Left lobe of liver (tissue), 2 donors: Measurements from ENCODE around the gene ZNF583. TPM values are rescaled to one million over a fixed set of nuclear protein-coding genes. Genes with fewer than 3 reads are reported as not detected.

Source experiments
- ATAC-seq: fragments of 200-7000 bp; cut with Tn5 transposase; one replicate; pipeline ENCODE4 v1.9.1; 2020; ENCODE audit warnings: mild to moderate bottlenecking, moderate library complexity
- DNase-seq: peaks from one replicate; pipeline ENCODE4 v3.0.0-alpha.2; 2020; ENCODE audit warnings: low spot score
- total RNA-seq: library from RNA; stranded (reverse); gene quantifications from one replicate; pipeline ENCODE4 v1.2.1, GENCODE V29; 2021
- donor health status: DM: no; HTN: no; CAD: no; lungs with moderate emphysema.
- donor health status: DM: no; HTN: yes; CAD: no.

ZNF583 gene
- total RNA-seq, 1 donor from 2014 or later: 1.1 TPM

DNA sequence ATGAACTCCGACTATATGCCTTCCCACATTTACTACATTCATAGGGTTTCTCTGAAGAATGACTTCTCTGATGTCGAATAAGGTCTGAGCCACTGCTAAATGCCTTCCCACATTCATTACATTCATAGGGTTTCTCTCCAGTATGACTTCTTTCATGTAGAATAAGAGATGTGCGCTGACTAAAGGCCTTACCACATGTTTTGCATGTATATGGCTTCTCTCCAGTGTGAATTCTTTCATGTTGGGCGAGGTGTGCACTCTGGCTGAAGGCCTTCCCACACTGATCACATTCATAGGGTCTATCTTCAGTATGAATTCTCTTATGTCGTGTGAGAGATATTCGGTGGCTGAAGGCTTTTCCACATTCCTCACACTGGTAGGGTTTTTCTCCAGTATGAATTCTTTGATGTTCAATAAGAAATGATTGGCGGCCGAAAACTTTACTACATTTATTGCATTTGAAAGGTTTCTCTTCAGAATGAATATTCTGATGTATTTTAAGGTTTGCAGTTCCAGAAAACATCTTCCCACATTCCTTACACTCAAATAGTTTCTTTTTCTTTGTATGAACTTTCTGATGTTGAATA is 37.2 kb downstream of the ZNF583 start:
- DNase-seq (no peak), ATAC-seq (no peak)

DNA sequence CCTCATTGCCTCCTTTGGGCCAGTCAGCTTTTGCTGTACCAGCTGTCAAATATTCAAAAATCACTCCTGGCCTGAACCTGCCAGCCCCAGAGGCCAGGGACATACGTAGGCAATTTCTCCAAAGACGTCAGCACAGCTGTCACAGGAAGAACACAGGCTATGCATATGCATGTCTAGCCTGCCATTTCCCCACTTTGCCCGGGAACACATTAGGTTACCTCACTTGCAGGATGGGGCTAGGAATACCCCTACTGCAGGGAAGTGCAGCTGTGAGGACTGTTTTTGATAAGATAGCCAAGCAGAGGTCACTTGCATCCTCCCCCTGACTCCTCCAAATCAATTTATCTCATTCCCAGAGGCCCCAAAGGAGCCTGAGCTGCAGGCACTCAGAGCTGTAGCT is 70.2 kb downstream of the ZNF583 start:
- ATAC-seq: no peak

DNA sequence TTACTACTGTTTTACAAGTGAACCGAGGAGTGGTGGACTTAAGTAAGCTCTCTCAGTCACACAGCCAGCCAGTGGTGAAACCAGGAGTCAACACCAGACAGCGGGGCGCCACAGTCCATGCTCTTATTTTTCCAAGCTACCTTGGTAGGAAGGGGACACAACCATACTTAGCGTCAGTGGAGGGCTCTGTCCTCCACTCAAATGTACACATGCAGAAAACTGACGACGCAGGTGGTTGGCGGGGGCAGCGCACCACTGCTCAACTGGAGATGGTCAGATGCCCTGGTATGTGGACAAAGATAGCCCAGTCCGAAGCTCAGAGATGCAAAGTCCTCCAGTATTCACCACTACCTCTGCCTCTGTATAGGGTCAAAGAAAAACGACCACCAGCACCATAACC is 72.0 kb downstream of the ZNF583 start:
- DNase-seq (no peak), ATAC-seq (no peak)

More for the DNA sequence above, 70.2 kb downstream of the ZNF583 start:
- no peak for DNase-seq

Other genes with a start within 250 kb of the ZNF583 start
- gene GALP, start 228.3 kb upstream of the ZNF583 start, total RNA-seq: not detected
- not detected for gene ZSCAN5B, start 206.5 kb upstream of the ZNF583 start, total RNA-seq
- gene ZSCAN5C, start 202.1 kb upstream of the ZNF583 start, total RNA-seq: not detected
- gene EDDM13, start 131.6 kb upstream of the ZNF583 start, total RNA-seq: not detected
- 4.3 TPM for gene ZSCAN5A, start 89.5 kb upstream of the ZNF583 start, total RNA-seq
- gene ZNF582, start 10.8 kb upstream of the ZNF583 start, total RNA-seq: 1.2 TPM
- gene ZNF667, start 73.0 kb downstream of the ZNF583 start, total RNA-seq: 0.63 TPM
- gene ZNF471, start 103.5 kb downstream of the ZNF583 start, total RNA-seq: 1.3 TPM
- 0.45 TPM for gene ZFP28, start 134.6 kb downstream of the ZNF583 start, total RNA-seq
- gene ZNF470, start 163.1 kb downstream of the ZNF583 start, total RNA-seq: 2.7 TPM
- gene ZNF71, start 191.0 kb downstream of the ZNF583 start, total RNA-seq: 1.8 TPM
- gene SMIM17, start 238.8 kb downstream of the ZNF583 start, total RNA-seq: not detected